ENCODE results near the gene RIPPLY2. TPM values are rescaled to one million over a fixed set of nuclear protein-coding genes. Genes with fewer than 3 reads are reported as not detected.

The RIPPLY2 gene
- total and polyA plus RNA-seq, 4 donors = 0.05 to 0.24 TPM; not detected in 2

DNA sequence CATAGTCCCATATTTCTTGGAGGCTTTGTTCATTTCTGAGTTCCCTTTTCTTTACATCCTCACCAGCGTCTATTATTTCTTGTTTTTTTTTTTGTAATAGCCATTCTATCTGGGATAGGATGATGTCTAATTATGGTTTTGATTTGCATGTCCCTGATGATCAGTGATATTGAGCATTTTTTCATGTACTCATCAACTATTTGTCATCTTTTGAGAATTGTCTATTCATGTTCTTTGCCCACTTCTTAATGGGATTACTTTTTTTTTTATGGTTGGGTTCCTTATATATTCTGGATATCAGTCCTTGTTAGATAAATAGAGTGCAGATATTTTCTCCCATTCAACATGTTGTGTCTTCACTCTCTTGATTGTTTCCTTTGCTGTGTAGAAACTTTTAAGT, 48.5 kb downstream of the RIPPLY2 start:
- no peak for ATAC-seq (ENCODE audit: insufficient read depth, low FRiP score)
- peaks cover 0 to 2% (median 0%) of the 10 kb centered on the region in 5 donors for H3K4me1 ChIP-seq (ENCODE audit: control insufficient read depth in 5 of 5, insufficient read depth in 5 of 5, low read length in 5 of 5)
- H3K9ac ChIP-seq (ENCODE audit: insufficient read depth in 1 of 2, low read length in 2 of 2) = no peak overlapping the region
- no peak overlapping the region for H3K4me3 ChIP-seq
- DNase-seq = no peak
- no peak overlapping the region for H3K27ac ChIP-seq (ENCODE audit: low read depth in 1 of 2, low read length in 1 of 2)
- TF ChIP-seq, protein P1, sequence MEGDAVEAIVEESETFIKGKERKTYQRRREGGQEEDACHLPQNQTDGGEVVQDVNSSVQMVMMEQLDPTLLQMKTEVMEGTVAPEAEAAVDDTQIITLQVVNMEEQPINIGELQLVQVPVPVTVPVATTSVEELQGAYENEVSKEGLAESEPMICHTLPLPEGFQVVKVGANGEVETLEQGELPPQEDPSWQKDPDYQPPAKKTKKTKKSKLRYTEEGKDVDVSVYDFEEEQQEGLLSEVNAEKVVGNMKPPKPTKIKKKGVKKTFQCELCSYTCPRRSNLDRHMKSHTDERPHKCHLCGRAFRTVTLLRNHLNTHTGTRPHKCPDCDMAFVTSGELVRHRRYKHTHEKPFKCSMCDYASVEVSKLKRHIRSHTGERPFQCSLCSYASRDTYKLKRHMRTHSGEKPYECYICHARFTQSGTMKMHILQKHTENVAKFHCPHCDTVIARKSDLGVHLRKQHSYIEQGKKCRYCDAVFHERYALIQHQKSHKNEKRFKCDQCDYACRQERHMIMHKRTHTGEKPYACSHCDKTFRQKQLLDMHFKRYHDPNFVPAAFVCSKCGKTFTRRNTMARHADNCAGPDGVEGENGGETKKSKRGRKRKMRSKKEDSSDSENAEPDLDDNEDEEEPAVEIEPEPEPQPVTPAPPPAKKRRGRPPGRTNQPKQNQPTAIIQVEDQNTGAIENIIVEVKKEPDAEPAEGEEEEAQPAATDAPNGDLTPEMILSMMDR (IDR thresholded peaks at IDR 0.05; ENCODE audit: control extremely low read depth, extremely low read depth) = no peak
- WGBS, 2 donors = 78 to 80% methylated on average over 1 of the region's 1 CpG
- H3K9me3 ChIP-seq (ENCODE audit: control insufficient read depth in 4 of 4, insufficient read depth in 3 of 4, low read length in 3 of 4) = no peaks in the 10 kb centered on the region
- no peaks in the 10 kb centered on the region for H3K36me3 ChIP-seq (ENCODE audit: control insufficient read depth in 4 of 4, insufficient read depth in 4 of 4, low read length in 4 of 4)
- H3K27me3 ChIP-seq (ENCODE audit: control insufficient read depth in 3 of 3, insufficient read depth in 3 of 3, low read length in 2 of 3) = no peaks in the 10 kb centered on the region

DNA sequence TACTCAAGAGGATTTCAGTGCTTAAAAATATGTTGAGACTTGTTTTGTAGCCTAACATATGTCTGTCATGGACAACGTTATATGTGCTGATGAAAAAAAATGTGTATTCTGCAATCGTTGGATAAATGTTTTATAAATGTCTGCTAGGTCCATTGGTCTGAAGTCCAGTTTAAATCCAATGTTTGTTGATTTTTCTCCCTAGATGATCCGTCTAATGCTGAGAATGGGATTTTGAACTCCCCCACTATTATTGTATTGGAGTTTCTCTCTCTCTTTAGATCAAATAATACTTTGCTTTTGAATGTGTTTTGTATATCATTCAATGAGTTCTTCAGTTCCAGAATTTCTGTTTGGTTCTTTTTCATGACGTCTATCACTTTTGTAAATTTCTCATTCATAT, 51.2 kb downstream of the RIPPLY2 start:
- H3K27ac ChIP-seq (ENCODE audit: low read depth in 1 of 2, low read length in 1 of 2) = no peak overlapping the region
- no peaks in the 10 kb centered on the region for H3K27me3 ChIP-seq (ENCODE audit: control insufficient read depth in 3 of 3, insufficient read depth in 3 of 3, low read length in 2 of 3)
- 96 to 97% methylated on average over 4 of the region's 4 CpGs for WGBS, 2 donors
- TF ChIP-seq, protein P1 (IDR thresholded peaks at IDR 0.05; ENCODE audit: control extremely low read depth, extremely low read depth) = no peak
- H3K4me1 ChIP-seq (ENCODE audit: control insufficient read depth in 5 of 5, insufficient read depth in 5 of 5, low read length in 5 of 5) = peaks cover 0 to 2% (median 0%) of the 10 kb centered on the region in 5 donors
- ATAC-seq (ENCODE audit: insufficient read depth, low FRiP score) = no peak
- no peak overlapping the region for H3K4me3 ChIP-seq
- no peaks in the 10 kb centered on the region for H3K9me3 ChIP-seq (ENCODE audit: control insufficient read depth in 4 of 4, insufficient read depth in 3 of 4, low read length in 3 of 4)
- DNase-seq = no peak
- H3K9ac ChIP-seq (ENCODE audit: insufficient read depth in 1 of 2, low read length in 2 of 2) = no peak overlapping the region
- H3K36me3 ChIP-seq (ENCODE audit: control insufficient read depth in 4 of 4, insufficient read depth in 4 of 4, low read length in 4 of 4) = peaks cover 0 to 1% (median 0%) of the 10 kb centered on the region in 4 donors

DNA sequence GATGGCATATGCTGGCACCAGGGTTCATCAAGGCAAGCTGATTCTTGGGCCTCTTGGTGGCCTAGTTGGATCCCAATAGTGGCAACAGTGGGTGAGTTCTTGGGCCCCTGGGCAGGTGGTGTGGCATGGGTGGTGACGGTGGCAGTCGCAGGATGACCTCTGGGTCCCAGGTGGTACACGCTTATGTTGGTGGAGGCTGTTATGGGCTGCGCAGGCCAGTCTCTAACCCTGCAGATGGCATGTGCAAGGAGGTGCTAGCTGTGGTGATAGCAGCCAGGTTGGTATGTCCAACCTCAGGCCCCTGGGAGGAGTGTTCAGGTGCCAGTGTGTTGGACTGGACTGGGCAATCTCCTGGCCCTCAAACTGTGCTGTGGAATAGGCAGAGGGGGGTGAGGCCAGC, 52.5 kb downstream of the RIPPLY2 start:
- Histone ChIP-seq H3K36me3 (ENCODE audit: control insufficient read depth in 4 of 4, insufficient read depth in 4 of 4, low read length in 4 of 4) (peaks cover 0 to 1% (median 0%) of the 10 kb centered on the region in 4 donors), H3K9ac (ENCODE audit: insufficient read depth in 1 of 2, low read length in 2 of 2) (no peak overlapping the region), H3K4me3 (no peak overlapping the region), H3K27ac (ENCODE audit: low read depth in 1 of 2, low read length in 1 of 2) (no peak overlapping the region), H3K27me3 (ENCODE audit: control insufficient read depth in 3 of 3, insufficient read depth in 3 of 3, low read length in 2 of 3) (no peaks in the 10 kb centered on the region), H3K4me1 (ENCODE audit: control insufficient read depth in 5 of 5, insufficient read depth in 5 of 5, low read length in 5 of 5) (peaks cover 0 to 2% (median 0%) of the 10 kb centered on the region in 5 donors), H3K9me3 (ENCODE audit: control insufficient read depth in 4 of 4, insufficient read depth in 3 of 4, low read length in 3 of 4) (no peaks in the 10 kb centered on the region)
- TF ChIP-seq, protein P1 (IDR thresholded peaks at IDR 0.05; ENCODE audit: control extremely low read depth, extremely low read depth) = no peak
- DNase-seq (no peak), ATAC-seq (ENCODE audit: insufficient read depth, low FRiP score) (no peak)
- WGBS, 2 donors = 85 to 97% methylated on average over 4 of the region's 4 CpGs

Other genes starting within 250 kb of the RIPPLY2 start
- gene SNAP91, start 144.3 kb upstream of the RIPPLY2 start, total RNA-seq = 1 to 10 TPM in 1 of 2 donors, not detected in 1; 2.9 TPM
- under 1 TPM in 1 of 2 donors, not detected in 1; 0.02 TPM for gene SNAP91, start 144.3 kb upstream of the RIPPLY2 start, polyA plus RNA-seq
- gene CYB5R4, start 6.3 kb downstream of the RIPPLY2 start, total RNA-seq = 10 to 100 TPM; 19.9 to 29.9 TPM
- 10 to 100 TPM in 1 of 2 donors, 1 to 10 TPM in 1; 4.6 to 41.4 TPM for gene CYB5R4, start 6.3 kb downstream of the RIPPLY2 start, polyA plus RNA-seq
- gene MRAP2, start 180.4 kb downstream of the RIPPLY2 start, total RNA-seq = 1 to 10 TPM; 2.0 to 4.2 TPM
- gene MRAP2, start 180.4 kb downstream of the RIPPLY2 start, polyA plus RNA-seq = under 1 TPM; 0.34 to 0.59 TPM